Type B pancreatic cell (in vitro differentiated cells): Measurements from ENCODE around the gene PRR14. TPM values are rescaled to one million over a fixed set of nuclear protein-coding genes. Genes with fewer than 3 reads are reported as not detected.

Source experiments
- DNase-seq: peaks from one replicate; pipeline ENCODE4 v3.0.0; 2021; ENCODE audit warnings: mixed read lengths; ENCODE audit not compliant: unreplicated experiment; ENCODE audit errors: extremely low spot score
- H3K27ac Mint-ChIP-seq: 2 replicates; pipeline ENCODE4 v1.8.0; 2021; ENCODE audit warnings: mild to moderate bottlenecking, mixed read lengths
- H3K27me3 Mint-ChIP-seq: 2 replicates; pipeline ENCODE4 v1.8.0; 2021; ENCODE audit warnings: mixed read lengths
- H3K36me3 Mint-ChIP-seq: 2 replicates; pipeline ENCODE4 v1.8.0; 2021; ENCODE audit warnings: mixed read lengths
- H3K4me1 Mint-ChIP-seq: one replicate; pipeline ENCODE4 v1.8.0; 2021; ENCODE audit warnings: mixed read lengths; ENCODE audit not compliant: unreplicated experiment
- H3K4me3 Mint-ChIP-seq: 2 replicates; pipeline ENCODE4 v1.8.0; 2021; ENCODE audit warnings: mild to moderate bottlenecking, mixed read lengths
- H3K9me3 Mint-ChIP-seq: 2 replicates; pipeline ENCODE4 v1.8.0; 2021; ENCODE audit warnings: mixed read lengths
- total RNA-seq: library from RNA; stranded (reverse); gene quantifications from 2 replicates; pipeline ENCODE4 v1.2.1, GENCODE V29; 2021; ENCODE audit warnings: low replicate concordance
- TF ChIP-seq, protein P1 (sequence below): fragments of 200-600 bp; sonication (generic); conservative IDR thresholded peaks from 2 replicates; pipeline ENCODE4 v1.5.0; 2021; ENCODE audit warnings: antibody characterized with exemption, mild to moderate bottlenecking

The PRR14 gene
- total RNA-seq, 1 donor from 2014 or later = 45.0 TPM

- H3K4me3 Mint-ChIP-seq = no peak overlapping the region
- H3K9me3 Mint-ChIP-seq = no peaks in the 10 kb centered on the region
- H3K27me3 Mint-ChIP-seq = no peaks in the 10 kb centered on the region
- TF ChIP-seq, protein P1, sequence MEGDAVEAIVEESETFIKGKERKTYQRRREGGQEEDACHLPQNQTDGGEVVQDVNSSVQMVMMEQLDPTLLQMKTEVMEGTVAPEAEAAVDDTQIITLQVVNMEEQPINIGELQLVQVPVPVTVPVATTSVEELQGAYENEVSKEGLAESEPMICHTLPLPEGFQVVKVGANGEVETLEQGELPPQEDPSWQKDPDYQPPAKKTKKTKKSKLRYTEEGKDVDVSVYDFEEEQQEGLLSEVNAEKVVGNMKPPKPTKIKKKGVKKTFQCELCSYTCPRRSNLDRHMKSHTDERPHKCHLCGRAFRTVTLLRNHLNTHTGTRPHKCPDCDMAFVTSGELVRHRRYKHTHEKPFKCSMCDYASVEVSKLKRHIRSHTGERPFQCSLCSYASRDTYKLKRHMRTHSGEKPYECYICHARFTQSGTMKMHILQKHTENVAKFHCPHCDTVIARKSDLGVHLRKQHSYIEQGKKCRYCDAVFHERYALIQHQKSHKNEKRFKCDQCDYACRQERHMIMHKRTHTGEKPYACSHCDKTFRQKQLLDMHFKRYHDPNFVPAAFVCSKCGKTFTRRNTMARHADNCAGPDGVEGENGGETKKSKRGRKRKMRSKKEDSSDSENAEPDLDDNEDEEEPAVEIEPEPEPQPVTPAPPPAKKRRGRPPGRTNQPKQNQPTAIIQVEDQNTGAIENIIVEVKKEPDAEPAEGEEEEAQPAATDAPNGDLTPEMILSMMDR = no peak
- H3K4me1 Mint-ChIP-seq = peaks cover 4% of the 10 kb centered on the region
- peaks cover 19% of the 10 kb centered on the region for H3K36me3 Mint-ChIP-seq
- no peak overlapping the region for H3K27ac Mint-ChIP-seq
- DNase-seq = no peak
Observed at GRCh38 chr16:30668393-30668792, 17.6 kb downstream of the PRR14 start.

- Mint-ChIP-seq H3K9me3 (no peaks in the 10 kb centered on the region), H3K27ac (no peak overlapping the region), H3K4me3 (no peak overlapping the region), H3K36me3 (peaks cover 15% of the 10 kb centered on the region), H3K27me3 (no peaks in the 10 kb centered on the region), H3K4me1 (no peaks in the 10 kb centered on the region)
- TF ChIP-seq, protein P1 = no peak
- DNase-seq = no peak
Observed at GRCh38 chr16:30669026-30669902, 18.5 kb downstream of the PRR14 start.

DNA sequence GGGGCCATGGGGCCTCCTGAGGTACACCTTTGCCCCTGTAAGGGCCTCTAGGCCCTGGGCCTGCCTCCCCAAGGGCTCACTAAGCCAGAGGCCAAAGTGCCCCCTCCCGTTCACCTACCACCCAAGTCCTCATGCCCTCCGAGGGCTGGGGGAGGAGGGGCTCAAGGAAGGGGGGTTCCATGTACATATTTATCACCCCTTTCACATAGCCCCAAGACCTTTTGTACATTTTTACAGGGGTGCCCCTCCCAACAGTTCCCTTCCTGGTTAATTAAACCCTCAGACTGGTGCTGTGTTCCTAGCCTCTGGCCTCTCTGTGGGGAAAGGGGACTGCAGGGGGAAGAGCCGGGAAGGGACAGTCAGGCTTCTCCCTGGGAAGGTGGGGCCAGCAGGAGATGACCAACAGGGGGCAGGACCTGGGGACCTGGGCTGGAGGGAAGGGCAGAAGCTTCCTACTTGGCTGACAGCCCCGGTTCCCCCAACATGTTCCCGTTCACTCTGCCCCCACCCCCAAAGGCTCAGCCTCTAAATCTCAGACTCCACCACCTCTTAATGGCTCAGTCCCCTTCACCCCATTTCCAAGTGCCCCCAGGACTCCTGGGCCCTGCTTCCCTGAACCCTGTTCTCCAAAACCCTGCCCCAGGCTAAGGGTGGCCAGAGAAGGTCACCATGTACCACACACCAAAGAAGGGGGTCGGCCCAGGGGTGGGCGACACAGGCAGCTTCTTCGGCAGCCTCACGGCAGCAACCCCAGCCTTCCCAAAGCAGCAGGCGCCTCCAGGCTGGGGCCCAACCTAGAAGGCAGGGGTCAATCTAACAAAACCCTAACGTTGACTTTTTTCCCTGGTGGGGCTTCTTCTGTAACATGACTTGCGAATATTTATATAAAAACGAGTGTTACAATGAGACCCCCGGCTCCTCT is 19.4 kb downstream of the PRR14 start:
- TF ChIP-seq, protein P1 = no peak
- no peak for DNase-seq
- H3K27ac Mint-ChIP-seq = no peak overlapping the region
- no peaks in the 10 kb centered on the region for H3K4me1 Mint-ChIP-seq
- H3K9me3 Mint-ChIP-seq = no peaks in the 10 kb centered on the region
- no peak overlapping the region for H3K4me3 Mint-ChIP-seq
- peaks cover 15% of the 10 kb centered on the region for H3K36me3 Mint-ChIP-seq
- no peaks in the 10 kb centered on the region for H3K27me3 Mint-ChIP-seq

GRCh38 chr16:30675143-30675542 is 24.4 kb downstream of the PRR14 start:
- TF ChIP-seq, protein P1 = no peak
- Mint-ChIP-seq H3K4me1 (no peaks in the 10 kb centered on the region), H3K9me3 (no peaks in the 10 kb centered on the region), H3K36me3 (peaks cover 9% of the 10 kb centered on the region), H3K4me3 (no peak overlapping the region), H3K27me3 (no peaks in the 10 kb centered on the region), H3K27ac (no peak overlapping the region)
- DNase-seq = no peak

- H3K36me3 Mint-ChIP-seq = no peaks in the 10 kb centered on the region
- no peaks in the 10 kb centered on the region for H3K4me1 Mint-ChIP-seq
- H3K27me3 Mint-ChIP-seq = no peaks in the 10 kb centered on the region
- no peaks in the 10 kb centered on the region for H3K9me3 Mint-ChIP-seq
- H3K27ac Mint-ChIP-seq = no peak overlapping the region
- DNase-seq = no peak
- TF ChIP-seq, protein P1 = no peak
- H3K4me3 Mint-ChIP-seq = no peak overlapping the region
Observed at GRCh38 chr16:30677931-30678585, 27.3 kb downstream of the PRR14 start.
